COLO829 (cell line): Measurements from ENCODE around the gene CERKL.
A peak's percentile ranks its signal among the peaks of the same experiment; 100 is the strongest.

Experiments
- DNase-seq: peaks from one replicate; pipeline ENCODE4 v3.0.0; 2012; ENCODE audit warnings: low spot score

CERKL gene

DNA sequence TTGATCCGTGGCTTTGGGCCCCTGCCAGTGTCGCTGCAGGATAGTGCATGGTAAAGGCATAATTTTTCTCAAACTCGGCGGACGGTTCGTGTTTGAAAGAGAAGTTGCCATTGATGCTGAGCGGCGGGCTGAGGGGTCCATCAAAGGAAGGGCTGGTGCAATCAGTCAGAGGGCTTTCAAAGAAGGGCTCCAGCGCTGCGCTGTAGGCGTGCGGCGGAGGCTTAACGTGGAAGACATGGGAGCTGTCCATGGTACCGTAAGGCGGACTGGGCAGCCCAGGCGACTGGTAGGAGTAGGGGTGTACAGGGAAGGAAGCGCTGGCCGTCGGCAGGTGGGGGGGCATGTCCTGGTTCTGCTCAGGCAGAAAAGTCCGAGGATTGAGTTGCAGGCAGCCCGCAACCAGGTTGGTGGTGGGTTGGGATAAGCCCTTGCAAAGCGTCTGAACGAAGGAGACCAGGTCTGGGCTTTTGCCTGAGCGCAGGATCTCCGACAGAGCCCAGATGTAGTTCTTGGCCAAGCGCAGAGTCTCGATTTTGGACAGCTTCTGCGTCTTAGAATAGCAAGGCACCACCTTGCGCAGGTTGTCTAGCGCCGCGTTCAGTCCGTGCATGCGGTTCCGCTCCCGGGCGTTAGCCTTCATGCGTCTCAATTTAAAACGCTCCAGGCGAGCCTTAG, 21.1 kb upstream of the CERKL start:
- peak; percentile 33 for DNase-seq

DNA sequence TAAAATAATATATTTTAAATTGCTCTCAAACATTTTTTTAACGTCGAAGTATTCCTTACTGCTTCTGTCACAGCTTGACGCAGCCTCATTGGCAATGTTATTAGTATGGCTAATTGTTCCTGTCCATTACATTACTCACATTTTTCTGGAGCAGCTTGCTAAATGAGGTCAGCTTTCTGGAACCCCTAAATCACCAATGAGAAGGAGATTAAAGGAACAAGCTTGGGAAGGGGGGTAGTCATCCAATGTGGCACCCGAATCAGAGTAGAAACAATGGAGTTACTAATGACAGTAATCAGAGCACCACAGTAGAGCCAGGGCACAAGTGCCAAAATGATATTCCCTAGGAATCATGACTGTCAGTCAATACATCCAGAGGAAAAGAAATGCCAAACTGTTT, 18.3 kb upstream of the CERKL start:
- no peak for DNase-seq

DNA sequence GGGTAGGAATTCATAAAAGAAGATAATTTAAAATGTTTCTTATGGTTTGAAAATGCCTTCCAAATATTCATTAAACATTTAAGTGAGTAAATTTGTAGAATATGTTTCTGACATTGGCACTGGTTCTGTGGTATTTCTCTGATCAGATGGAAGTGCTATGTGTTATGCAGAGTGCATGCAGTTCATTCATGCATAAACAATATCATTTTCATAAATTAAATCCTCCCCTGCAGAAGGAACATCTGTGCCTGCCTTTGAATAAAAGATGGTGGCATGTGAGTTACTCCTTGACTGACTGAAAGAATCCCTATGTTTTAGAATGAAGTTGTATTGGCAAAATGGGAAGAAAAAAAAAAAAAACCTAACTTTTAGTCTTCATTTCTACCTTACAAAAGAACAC, 17.6 kb upstream of the CERKL start:
- DNase-seq = no peak

DNA sequence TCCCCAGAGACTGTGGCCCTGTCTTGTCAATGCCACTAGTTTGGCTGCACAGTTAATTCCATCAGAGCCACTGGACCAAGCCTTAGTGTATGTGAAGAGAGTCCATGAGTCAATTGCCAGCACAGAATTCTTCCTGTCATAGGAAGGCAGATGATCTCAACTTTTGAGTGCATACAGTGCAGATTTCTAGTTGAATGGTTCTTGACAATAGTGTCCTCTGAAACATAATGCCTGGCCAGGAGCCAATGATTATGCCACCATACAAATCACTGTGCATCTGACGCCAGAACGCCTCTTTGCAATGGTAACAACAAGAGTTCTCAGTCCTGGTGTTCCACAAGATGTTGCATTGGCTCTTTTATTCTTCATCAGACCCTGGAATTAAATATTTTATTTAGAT, 16.3 kb upstream of the CERKL start:
- DNase-seq = no peak

DNA sequence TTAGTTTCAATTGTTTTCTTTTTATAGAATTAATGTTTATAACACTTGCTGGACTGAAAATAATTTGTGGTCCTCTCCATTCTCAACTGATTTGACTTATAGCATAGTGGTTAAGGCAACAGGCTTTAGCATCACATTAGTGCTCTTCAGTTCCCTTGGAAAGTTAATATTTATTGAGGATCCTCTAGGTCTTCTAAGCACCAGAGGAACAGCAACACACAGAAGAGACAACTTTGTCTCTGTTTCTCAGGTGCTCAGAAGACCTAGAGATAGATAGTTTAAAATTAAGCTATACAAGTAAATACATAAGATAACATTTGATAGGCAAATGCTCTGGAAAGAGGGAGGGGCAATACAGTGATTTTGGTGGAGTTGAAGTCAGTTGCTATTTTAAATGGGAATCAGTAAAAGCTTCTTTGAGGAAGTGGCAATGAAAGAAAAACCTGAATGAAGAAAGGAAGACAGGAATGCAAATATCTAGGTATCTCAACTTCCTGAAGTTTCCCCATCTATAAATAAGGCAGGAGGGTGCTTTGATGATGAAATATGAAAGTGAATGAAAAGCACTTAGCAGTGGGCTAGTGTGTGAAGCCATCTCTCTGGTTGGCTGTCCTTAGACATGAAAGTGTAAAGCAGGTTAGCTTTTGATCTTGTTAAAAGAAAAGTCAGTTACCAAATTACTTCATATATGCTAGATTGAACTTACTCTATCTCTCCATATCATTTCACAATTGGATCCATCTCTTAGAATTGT, 15.5 kb upstream of the CERKL start:
- no peak for DNase-seq

DNA sequence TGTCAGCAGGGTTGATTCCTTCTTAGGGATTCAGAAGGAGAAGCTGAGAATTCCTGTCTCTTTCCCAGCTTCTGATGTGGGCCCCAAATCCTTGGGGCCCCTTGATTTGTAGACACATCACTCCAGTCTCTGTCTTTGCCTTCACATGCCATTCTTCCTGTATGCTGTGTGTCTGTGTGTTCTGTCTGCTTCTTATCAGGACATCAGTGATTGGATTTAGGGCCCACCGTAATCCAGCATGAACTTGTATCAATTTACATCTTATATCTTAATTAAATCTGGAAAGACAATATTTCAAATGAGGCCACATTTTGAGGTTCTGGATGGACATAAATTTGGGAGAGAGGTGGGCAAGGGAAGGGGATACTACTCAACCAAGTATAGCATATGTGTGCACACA, 13.7 kb upstream of the CERKL start:
- DNase-seq = no peak

DNA sequence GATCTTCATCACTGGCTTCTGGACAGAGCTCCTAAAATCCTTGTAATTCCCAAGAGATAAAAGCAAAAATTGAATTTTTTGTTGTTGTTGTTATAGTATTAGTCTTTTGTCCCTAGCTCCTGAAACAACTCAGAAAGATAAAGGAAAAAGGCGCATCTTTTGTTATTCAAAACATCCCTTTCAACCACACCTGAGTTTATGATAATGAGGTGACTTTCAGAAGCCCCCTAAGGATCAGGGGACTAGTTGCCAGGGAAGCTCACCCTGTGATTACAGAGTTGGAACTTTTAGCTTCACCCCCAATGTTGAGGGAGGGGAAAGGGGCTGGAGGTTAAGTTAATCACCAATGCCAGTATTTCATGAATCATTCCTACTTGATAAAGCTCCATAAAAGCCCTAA, 10.3 kb upstream of the CERKL start:
- no peak for DNase-seq

DNA sequence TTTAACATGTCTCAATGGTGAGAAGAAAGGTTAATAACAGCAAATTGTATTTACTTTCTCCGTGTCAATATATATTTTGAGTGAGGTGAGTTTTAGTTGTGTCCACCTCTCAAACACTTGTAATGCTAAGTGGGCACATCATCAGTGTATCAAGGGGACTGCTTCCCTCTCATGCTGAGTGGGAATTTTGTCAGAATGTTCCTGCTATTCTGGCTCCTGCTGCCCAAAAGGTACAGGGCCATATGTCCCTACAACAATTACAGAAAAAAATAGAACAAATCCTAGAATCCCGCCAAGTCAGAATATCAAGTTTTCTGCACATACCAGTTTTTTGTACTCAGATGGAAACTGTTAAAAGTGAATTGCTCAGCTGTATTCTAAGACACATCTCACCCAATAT, 5.4 kb upstream of the CERKL start:
- DNase-seq = no peak

DNA sequence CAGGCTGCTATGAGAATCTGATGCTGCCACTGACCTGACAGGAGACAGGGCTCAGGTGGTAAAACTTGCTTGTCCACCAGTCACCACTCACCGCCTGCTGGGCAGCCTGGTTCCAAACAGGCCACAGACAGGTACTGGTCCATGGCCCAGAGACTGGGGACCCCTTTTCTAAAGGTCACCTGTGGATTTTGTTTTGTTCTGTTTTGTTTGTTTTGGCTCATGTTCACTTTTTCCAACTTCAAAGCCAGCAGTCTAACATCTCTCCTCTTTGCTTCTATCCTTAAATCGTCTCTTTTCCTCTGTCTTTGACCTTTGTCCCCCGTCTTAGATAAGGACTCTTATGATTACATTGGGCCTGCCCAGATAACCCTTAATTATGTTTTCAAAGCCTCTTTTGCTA, 3.3 kb upstream of the CERKL start:
- DNase-seq = no peak

DNA sequence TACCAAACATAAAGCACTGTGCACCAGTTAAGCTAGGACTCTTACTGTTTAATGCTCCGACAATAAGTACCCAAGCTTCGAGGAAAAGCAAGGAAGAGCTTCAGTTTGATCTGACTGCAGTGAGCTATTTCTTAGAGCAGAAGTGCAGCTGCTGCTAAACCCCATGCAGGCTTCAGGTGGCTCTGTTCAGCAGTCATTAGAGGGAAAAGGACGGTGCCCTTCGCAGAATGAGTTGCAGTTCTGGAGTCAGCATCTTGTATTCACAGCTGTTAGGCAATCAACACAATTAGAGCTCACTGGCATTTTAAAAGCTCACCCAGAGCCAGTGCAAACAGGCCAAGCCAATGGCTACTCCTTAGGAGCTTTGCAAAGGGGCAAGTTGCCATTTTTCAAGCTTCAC, 1.5 kb upstream of the CERKL start:
- DNase-seq = no peak

DNA sequence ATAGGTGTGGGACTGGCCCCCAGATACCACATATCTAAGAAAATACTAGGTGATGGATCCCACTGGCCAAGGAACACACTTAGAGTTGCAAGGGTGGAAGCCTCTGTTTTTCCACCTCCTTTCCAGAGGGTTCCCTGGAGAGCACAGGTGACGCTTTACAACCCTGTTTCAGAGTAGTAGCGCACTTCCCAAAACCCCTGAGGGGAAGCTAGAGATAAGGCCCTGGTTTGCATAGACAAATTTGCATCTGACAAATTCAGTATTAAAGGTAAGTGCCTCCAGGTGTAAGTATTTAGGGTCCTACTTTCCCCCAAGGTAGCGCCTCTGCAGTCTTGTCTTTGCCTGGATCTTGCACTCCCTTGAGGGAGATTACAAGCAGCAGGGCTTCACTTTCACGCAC, 474 bp upstream of the CERKL start:
- no peak for DNase-seq

DNA sequence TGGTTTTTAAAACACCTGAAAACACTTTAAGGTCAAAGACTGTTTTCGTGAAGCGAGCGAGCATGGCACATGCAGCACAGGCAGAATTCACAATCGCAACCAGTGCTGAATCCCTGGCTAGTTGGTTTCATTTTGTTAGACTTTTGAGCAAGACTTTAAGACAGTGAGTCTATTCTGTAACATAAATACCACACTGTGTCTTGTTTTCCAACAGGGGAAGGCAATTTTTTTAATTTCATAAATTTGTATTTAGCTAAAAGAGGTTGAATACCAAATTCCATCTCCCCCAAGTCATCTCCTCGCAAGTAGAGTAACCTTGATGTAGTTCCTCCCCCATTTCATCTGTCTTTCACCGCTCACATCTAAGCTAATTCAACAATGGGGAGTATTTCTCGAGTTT, 1.4 kb downstream of the CERKL start:
- no peak for DNase-seq

DNA sequence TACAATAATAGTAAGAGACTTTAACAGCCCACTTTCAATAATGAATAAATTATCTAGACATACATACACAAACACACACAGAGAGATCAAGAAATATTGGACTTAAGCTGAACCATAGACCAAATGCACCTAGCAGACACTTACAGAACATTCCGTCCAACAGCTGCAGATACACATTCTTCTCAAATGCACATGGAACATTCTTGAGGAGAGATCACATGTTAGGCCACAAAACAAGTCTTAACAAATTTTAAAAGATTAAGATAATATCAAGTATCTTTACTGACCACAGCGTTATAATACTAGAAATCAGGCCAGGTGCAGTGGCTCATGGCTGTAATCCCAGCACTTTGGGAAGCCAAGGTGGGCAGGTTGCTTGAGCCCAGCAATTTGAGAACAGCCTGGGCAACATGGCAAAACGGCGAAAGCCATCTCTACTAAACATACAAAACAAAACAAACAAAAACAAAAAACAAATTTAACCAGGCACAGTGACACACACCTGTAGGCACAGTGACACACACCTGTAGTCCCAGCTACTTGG, 7.4 kb downstream of the CERKL start:
- no peak for DNase-seq

DNA sequence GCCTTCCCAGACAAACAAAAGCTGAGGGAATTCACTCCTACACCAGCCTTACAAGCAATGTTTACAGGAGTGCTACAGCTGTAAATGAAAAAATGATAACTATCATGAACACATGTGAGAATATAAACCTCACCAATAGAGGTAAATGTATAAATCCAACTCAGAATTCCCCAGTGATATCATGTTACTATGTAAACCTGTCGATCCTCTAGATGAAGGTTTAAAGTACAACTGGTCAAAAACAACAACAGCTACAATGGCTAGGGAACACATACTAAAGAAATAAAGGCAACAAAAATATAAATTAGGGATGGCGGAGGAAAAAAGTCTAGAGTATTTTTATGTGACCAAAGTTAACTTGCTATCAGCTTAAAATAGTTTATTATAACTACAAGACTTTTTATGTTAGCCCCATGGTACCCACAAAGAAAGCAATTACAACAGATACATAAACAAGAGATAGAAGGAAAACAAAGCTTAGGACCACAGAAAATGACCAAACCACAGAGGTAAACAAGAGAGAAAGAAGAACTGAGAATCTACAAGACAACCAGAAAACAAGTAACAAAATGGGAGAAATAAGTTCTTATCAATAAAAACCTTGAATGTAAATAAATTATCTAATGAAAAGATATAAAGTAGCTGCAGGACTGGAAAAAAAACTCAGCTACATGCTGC, 8.3 kb downstream of the CERKL start:
- DNase-seq = no peak

DNA sequence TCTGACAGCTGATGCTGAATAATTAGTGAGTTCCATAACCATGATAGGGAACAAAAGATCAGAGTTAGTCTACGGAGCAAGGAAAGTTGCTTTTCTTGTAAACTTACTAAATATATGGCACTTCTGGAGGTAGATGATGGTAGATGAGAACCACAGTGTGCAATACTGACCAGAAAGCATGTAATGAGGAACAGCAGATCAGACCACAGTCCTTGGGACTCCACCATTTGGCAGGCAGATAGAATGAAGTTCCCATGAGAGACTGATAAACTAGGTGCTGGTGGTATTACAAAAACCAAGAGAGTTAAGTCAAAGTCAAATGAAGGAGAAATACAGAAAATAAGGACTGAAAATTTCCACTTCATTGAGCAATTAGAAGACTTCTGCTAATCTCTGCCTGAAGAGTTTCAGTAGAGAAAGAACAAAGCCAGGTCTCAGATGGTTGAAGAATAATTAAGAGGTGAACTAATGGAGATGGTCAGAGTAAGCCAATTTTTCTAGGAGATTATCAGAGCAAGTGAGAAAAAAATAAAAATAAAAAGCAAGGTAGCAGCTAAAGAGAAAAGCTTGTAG, 10.4 kb downstream of the CERKL start:
- no peak for DNase-seq

DNA sequence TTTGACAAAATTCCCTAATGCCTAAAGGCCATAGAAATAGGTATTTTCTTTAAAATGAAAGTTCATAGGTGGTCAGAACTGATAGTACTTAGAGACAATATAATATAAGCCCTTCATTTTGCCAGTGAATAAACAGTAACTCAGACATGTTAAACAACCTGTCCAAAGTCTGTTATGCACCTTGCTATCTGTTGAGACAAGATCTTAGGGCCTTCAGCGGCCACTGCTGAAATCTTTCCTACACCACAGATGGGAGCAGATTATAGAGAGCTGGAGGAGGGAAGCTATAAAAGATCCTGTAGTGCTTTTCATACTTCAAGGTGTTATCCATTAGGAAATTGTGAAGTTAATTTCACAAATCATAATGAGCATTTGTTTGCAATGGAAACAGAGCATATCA, 13.8 kb downstream of the CERKL start:
- no peak for DNase-seq

DNA sequence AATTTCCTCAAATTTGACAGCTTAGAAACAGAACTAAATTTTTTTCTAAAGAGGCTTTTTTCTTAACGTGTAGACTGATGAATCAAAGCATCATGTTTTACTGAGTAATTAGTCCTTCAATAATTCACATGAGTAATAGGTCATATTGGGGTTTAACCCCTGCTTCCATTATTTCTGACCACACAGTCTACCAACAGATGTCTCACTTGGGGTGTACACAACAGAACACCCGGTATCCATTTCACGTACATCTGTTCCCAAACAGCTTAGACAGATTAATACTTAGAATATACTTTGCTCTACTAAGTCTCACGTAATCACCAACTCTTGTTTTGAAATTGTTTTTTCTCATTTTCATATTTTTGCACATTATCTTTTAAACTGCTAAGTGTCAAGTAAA, 14.8 kb downstream of the CERKL start:
- no peak for DNase-seq

DNA sequence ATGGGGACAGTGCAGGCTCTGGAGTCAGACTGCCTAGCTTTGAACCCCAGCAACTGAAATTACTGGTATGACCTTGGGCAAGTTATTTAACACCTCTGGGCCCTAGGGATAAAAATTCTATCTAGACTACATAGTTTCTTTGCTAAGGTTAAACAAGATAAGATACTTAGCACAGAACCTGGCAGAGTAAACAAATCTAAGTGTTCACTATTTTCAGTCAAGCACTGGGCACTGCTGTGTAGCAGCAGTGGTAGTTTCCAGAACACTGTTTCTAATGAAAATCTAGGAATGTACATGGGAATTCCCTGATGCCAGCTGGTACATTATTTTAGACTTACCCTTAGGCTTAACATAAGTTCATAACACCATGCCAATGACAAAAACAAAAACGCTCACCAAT, 17.2 kb downstream of the CERKL start:
- DNase-seq = no peak

DNA sequence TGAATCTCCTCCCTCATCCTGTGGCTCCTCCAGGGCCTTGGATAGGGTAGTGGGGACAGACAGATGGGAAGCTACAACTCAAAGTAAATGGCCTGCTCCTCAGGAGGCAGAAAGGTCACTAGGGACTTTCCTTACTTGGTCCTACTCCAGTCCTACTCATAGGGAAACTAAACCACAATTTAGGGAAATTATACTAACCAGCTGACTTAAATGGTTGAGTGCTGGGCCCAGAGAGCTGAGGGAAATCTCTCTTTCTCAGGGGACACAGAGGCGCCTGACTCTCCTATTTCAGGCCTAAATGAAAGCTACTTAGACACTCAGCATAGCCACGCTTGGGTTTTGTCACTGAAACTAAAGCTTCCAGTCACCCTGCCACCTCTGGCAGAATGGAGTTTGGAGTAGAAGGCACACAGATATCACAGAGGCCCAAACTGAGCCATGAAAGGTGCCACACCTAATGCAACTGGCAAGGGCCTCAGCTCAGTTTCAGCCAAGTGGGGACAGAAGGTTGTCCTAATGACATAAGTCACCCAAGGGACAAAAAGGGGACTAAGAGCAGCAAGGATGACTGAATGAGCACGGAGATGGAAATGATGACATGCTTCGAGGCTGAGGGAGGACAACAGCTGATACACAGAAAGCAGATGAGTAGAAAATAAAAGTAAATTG, 24.0 kb downstream of the CERKL start:
- no peak for DNase-seq

DNA sequence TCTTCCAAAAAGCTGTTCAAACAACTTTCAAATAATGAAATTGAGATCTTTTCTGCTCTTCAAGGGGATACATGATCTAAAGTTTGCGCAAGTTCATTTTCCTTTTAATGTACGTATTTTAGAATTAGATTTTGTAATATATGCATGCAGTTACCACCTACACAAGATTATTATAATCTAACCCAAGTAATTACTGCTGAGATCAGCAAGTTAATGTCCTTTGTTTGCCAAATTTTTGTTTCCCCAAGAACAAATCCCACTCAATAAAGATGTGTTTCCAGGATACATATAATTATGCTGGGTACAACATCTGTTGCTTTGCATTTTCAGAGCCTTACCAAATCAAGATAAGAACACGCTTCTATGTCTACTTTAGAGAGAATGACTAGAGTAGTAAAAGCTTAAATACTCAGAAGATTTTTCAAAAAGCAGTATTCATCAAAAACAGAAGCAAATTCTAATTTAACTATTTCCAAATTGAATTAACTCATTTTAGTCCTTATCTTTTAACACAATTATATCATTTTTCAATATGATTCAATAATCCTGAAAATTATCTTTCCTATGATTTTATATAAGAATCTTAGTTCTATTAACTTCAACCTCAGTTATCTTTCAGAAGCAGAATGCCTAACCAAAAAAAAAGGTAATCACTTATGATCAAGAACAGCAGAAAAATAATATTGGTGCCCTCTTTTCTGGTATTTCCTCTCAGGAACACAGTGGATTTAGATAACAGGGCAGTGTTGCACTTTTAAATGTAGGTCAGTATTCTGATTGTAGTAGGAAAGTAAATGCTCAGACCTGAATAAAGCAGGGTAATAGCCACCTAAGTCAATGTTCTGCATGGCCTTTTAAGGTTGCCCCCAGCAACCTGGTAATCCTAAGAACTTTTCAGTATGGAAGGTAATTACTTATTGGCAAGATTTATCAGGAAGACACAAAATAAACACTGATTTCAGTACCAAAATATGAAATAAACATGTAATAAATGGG, 28.0 kb downstream of the CERKL start:
- DNase-seq = no peak

DNA sequence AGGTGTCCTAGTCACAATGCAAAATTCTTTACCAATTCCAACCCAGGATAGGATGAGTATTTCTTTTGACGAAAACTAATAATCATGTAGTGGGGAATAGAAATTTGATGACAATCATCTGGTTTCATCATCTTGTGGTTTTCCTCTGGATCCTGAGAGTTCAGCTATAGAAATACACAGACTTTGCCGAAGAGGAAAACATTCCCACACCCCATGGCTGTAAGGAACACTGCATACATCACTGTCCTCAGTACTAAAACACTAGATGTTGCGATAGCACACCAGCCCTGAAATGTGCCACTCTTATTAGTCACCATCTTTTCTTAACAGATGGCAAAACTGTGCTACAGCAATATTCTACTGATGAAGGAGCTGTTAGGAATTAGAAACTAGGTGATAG, 29.4 kb downstream of the CERKL start:
- DNase-seq = no peak
